CD8-positive, alpha-beta memory T cell (primary cell): ENCODE data around the gene PAX2. TPM values are rescaled to one million over a fixed set of nuclear protein-coding genes. Genes with fewer than 3 reads are reported as not detected.

ENCODE experiments used
- CTCF ChIA-PET: fragments of 350-600 bp; sonication (Branson Sonifier 250); formaldehyde crosslinking; loops from one replicate; lab custom pipeline; 2021; ENCODE audit warnings: antibody characterized with exemption; lab: Charles Lee
- POLR2A ChIA-PET: fragments of 350-600 bp; sonication (Branson Sonifier 250); formaldehyde crosslinking; loops from one replicate; lab custom pipeline; 2021; ENCODE audit warnings: antibody characterized with exemption; lab: Charles Lee
- DNase-seq, 5 donors: peaks; one replicate each; pipeline versions ENCODE4 v3.0.0 to v3.0.0-alpha.2; 2020 to 2022; ENCODE audit warnings: mixed read lengths in 1 of 5
- H3K27ac ChIP-seq: one replicate; pipeline ENCODE4 v1.7.0; 2013; ENCODE audit warnings: low read depth, mild to moderate bottlenecking, low read length, moderate library complexity
- H3K27me3 ChIP-seq: 2 replicates; pipeline ENCODE4 v1.7.0; 2013; ENCODE audit warnings: low read length, mild to moderate bottlenecking; ENCODE audit not compliant: insufficient read depth, poor library complexity, severe bottlenecking
- H3K36me3 ChIP-seq: 2 replicates; pipeline ENCODE4 v1.7.0; 2013; ENCODE audit warnings: mild to moderate bottlenecking, low read length, moderate library complexity; ENCODE audit not compliant: insufficient read depth
- H3K4me1 ChIP-seq: 2 replicates; pipeline ENCODE4 v1.7.0; 2013; ENCODE audit warnings: mild to moderate bottlenecking, low read length, moderate library complexity; ENCODE audit not compliant: insufficient read depth
- H3K4me3 ChIP-seq: 2 replicates; pipeline ENCODE4 v1.7.0; 2013; ENCODE audit warnings: mild to moderate bottlenecking, low read length
- H3K9me3 ChIP-seq: 2 replicates; pipeline ENCODE4 v1.7.0; 2013; ENCODE audit warnings: mild to moderate bottlenecking, low read length
- H3K27ac Mint-ChIP-seq, 8 donors: one replicate each; pipeline ENCODE4 v1.8.0; 2020 to 2021; ENCODE audit warnings: mixed read lengths in 8 of 8, mild to moderate bottlenecking in 6 of 8, inconsistent platforms in 3 of 8, moderate library complexity in 3 of 8
- H3K27me3 Mint-ChIP-seq, 2 donors: one replicate each; pipeline ENCODE4 v1.8.0; 2020 to 2021; ENCODE audit warnings: mixed read lengths in 2 of 2, mild to moderate bottlenecking in 1 of 2, moderate library complexity in 1 of 2
- H3K36me3 Mint-ChIP-seq, 3 donors: one replicate each; pipeline ENCODE4 v1.8.0; 2020 to 2021; ENCODE audit warnings: mixed read lengths in 3 of 3, inconsistent platforms in 1 of 3, mild to moderate bottlenecking in 1 of 3
- H3K4me1 Mint-ChIP-seq, 3 donors: one replicate each; pipeline ENCODE4 v1.8.0; 2020 to 2021; ENCODE audit warnings: mixed read lengths in 3 of 3, inconsistent platforms in 1 of 3, mild to moderate bottlenecking in 1 of 3
- H3K4me3 Mint-ChIP-seq, 7 donors: one replicate each; pipeline ENCODE4 v1.8.0; 2020 to 2021; ENCODE audit warnings: mixed read lengths in 7 of 7, mild to moderate bottlenecking in 6 of 7, moderate library complexity in 4 of 7, inconsistent platforms in 2 of 7
- H3K9me3 Mint-ChIP-seq, 5 donors: one replicate each; pipeline ENCODE4 v1.8.0; 2020 to 2022; ENCODE audit warnings: mixed read lengths in 5 of 5, mild to moderate bottlenecking in 3 of 5, moderate library complexity in 2 of 5, inconsistent platforms in 1 of 5
- polyA plus RNA-seq: library from polyadenylated mRNA; unstranded; fragments of 300-500 nt; fragmentation: Illumina TruSeq; gene quantifications from one replicate; pipeline ENCODE4 v1.2.3, GENCODE V29; 2021
- total RNA-seq, 2 experiments: library from RNA; stranded (reverse); gene quantifications; one replicate each; pipeline ENCODE4 v1.2.3, GENCODE V29; 2021

PAX2 gene
- total and polyA plus RNA-seq, 3 experiments from 2014 or later, result 0.04 TPM; not detected in 2

DNA sequence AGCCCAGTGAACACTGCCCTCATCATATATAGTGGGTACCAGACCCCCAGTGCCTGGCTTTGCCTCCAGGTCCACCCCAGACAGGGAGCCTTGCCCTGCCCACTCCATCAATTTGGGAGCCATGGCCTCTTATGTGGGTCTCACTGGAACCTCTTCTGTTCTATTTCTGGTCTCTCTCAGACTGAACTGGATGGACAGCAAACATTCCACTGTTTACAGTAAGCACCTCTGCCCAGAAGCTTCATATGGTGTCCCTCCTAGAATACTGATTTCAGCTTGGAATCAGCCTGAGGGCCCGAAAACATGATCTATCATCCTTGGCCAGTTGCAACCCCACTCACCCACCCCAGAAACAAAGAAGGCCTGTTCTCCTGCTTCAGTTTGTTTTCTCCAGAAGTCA is 86.4 kb downstream of the PAX2 start:
- no peak overlapping the region for H3K27ac ChIP-seq
- H3K4me1 Mint-ChIP-seq, result peaks cover 24 to 38% (median 33%) of the 10 kb centered on the region in 3 donors
- H3K27me3 ChIP-seq, result peaks cover 45% of the 10 kb centered on the region
- H3K4me3 Mint-ChIP-seq, result no peak overlapping the region
- no peak overlapping the region for H3K27ac Mint-ChIP-seq
- peaks cover 30% of the 10 kb centered on the region for H3K4me1 ChIP-seq
- no peak for DNase-seq
- peaks cover 0 to 2% (median 0%) of the 10 kb centered on the region in 5 donors for H3K9me3 Mint-ChIP-seq
- H3K27me3 Mint-ChIP-seq, result peaks cover 20 to 55% of the 10 kb centered on the region in 2 donors
- H3K9me3 ChIP-seq, result no peaks in the 10 kb centered on the region
- ChIA-PET CTCF (no interaction called here), POLR2A (no interaction called here)
- no peak overlapping the region for H3K4me3 ChIP-seq
- no peaks in the 10 kb centered on the region for H3K36me3 ChIP-seq
- H3K36me3 Mint-ChIP-seq, result peaks cover 0 to 4% (median 0%) of the 10 kb centered on the region in 3 donors

DNA sequence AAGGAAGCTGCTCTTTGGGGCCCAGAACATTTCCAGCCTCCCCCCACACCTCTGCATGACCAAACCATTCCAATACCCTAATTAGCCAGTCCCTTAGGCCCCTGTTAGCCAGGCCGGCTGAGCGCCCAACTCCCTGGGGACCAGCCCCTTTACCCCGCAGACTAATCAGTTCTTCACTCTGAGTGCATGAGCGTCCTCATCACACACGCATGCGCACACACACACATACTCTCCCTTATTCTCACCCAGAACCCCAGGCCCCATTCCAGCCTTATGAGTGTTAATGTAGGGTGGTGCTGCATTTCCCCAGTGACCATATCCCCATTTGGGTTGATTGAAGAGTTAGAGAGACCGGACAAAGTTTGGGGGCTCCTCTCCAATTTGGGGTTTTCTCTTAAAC is 90.4 kb downstream of the PAX2 start:
- no peak overlapping the region for H3K4me3 ChIP-seq
- CTCF ChIA-PET, result no interaction called here
- no peaks in the 10 kb centered on the region for H3K9me3 Mint-ChIP-seq
- POLR2A ChIA-PET, result no interaction called here
- H3K27me3 Mint-ChIP-seq, result peaks cover 0 to 28% of the 10 kb centered on the region in 2 donors
- H3K4me1 ChIP-seq, result no peaks in the 10 kb centered on the region
- H3K27ac ChIP-seq, result no peak overlapping the region
- H3K27ac Mint-ChIP-seq, result no peak overlapping the region
- H3K4me3 Mint-ChIP-seq, result no peak overlapping the region
- no peaks in the 10 kb centered on the region for H3K9me3 ChIP-seq
- peaks cover 0 to 4% (median 0%) of the 10 kb centered on the region in 3 donors for H3K36me3 Mint-ChIP-seq
- H3K36me3 ChIP-seq, result no peaks in the 10 kb centered on the region
- no peak for DNase-seq
- peaks cover 0 to 2% (median under 1%) of the 10 kb centered on the region in 3 donors for H3K4me1 Mint-ChIP-seq
- H3K27me3 ChIP-seq, result peaks cover 14% of the 10 kb centered on the region

DNA sequence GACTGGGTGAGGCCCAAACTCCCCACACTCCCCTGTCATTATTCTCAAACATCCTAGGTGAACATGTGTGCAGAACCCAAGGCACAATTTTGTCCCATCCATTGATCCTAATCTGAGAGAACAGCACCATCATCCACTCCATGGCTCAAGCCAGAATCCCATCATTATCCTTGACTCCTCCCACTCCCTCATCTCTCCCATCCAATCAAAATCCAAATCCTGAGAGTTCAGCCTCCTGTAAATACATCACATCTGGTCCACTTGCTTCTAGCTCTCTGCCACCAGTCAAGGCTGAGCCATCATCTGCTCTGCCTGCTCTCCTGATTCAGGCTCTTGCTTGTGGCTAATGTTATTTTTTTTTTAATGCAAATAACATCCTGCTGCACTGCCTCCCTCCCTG is 91.5 kb downstream of the PAX2 start:
- H3K27me3 ChIP-seq, result peaks cover 6% of the 10 kb centered on the region
- no peaks in the 10 kb centered on the region for H3K36me3 ChIP-seq
- no peaks in the 10 kb centered on the region for H3K4me1 Mint-ChIP-seq
- H3K9me3 ChIP-seq, result no peaks in the 10 kb centered on the region
- ChIA-PET CTCF (no interaction called here), POLR2A (no interaction called here)
- no peak overlapping the region for H3K4me3 Mint-ChIP-seq
- no peak for DNase-seq
- peaks cover 0 to 18% of the 10 kb centered on the region in 2 donors for H3K27me3 Mint-ChIP-seq
- H3K27ac Mint-ChIP-seq, result no peak overlapping the region
- peaks cover 0 to 2% (median 0%) of the 10 kb centered on the region in 3 donors for H3K36me3 Mint-ChIP-seq
- H3K27ac ChIP-seq, result no peak overlapping the region
- no peaks in the 10 kb centered on the region for H3K9me3 Mint-ChIP-seq
- no peak overlapping the region for H3K4me3 ChIP-seq
- H3K4me1 ChIP-seq, result no peaks in the 10 kb centered on the region

DNA sequence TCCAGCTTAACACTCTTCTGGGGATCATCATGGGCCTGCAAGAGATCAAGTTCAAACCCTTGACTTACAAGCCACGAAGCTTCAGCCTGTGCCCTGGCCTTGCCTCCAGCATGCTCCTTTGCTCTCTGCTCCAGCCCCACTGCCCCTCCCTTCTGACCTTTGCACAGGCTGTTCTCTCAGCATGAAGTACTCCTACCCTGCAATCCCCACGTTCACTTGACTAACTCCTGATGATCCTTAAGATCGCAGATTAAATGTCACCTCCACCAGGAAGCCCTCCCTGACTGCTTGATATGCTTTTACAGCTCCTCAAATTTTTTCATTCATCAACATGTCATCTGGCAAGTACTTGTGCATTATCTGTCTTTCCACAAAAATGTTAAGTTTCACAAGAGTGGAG is 91.9 kb downstream of the PAX2 start:
- Mint-ChIP-seq H3K4me3 (no peak overlapping the region), H3K9me3 (no peaks in the 10 kb centered on the region), H3K27me3 (peaks cover 0 to 16% of the 10 kb centered on the region in 2 donors), H3K36me3 (no peaks in the 10 kb centered on the region), H3K27ac (no peak overlapping the region), H3K4me1 (no peaks in the 10 kb centered on the region)
- no peak for DNase-seq
- Histone ChIP-seq H3K9me3 (no peaks in the 10 kb centered on the region), H3K27ac (no peak overlapping the region), H3K36me3 (no peaks in the 10 kb centered on the region), H3K4me1 (no peaks in the 10 kb centered on the region), H3K27me3 (peaks cover 6% of the 10 kb centered on the region), H3K4me3 (no peak overlapping the region)
- ChIA-PET POLR2A (no interaction called here), CTCF (no interaction called here)

DNA sequence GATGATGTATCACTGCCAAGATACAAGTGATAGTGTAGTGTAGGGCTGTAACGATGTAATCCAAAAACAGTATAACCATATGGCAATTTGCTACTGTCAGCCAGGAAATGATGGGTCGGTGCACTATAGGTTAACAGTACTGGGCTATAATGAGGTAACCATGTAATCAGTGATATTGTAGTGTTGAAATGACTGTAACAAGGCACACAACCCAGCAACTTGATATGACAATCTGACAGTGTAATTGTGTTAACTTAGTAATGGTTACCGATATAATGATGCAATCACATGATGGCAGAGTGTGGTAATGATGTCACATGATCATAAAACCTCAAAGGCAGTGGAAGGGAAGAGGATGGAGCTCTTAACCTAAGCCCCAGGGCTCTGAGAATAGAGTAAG is 93.6 kb downstream of the PAX2 start:
- CTCF ChIA-PET, result no interaction called here
- no peaks in the 10 kb centered on the region for H3K4me1 ChIP-seq
- Mint-ChIP-seq H3K27ac (no peak overlapping the region), H3K9me3 (no peaks in the 10 kb centered on the region), H3K4me3 (no peak overlapping the region), H3K4me1 (no peaks in the 10 kb centered on the region), H3K36me3 (no peaks in the 10 kb centered on the region), H3K27me3 (peaks cover 3 to 10% of the 10 kb centered on the region in 2 donors)
- no peak for DNase-seq
- H3K36me3 ChIP-seq, result no peaks in the 10 kb centered on the region
- no peaks in the 10 kb centered on the region for H3K27me3 ChIP-seq
- no peak overlapping the region for H3K4me3 ChIP-seq
- POLR2A ChIA-PET, result no interaction called here
- H3K9me3 ChIP-seq, result no peaks in the 10 kb centered on the region
- H3K27ac ChIP-seq, result no peak overlapping the region

DNA sequence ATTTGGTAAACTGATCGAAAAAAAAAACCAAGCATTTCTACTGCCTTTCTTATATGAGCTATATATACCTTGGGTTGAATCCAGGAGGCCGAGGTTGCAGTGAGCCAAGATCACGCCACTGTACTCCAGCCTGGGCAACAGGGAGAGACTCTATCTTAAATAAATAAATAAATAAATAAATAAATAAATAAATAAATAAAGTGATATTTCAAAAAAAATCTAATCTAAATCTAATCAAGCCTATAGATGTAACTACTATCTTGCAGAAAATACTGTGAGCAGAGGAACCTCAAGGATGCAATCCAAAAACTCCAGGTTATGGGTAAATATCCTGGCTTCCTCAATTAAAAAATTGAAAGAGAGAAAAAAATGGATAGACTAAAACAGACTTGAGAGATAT is 96.1 kb downstream of the PAX2 start:
- H3K27me3 ChIP-seq, result no peaks in the 10 kb centered on the region

DNA sequence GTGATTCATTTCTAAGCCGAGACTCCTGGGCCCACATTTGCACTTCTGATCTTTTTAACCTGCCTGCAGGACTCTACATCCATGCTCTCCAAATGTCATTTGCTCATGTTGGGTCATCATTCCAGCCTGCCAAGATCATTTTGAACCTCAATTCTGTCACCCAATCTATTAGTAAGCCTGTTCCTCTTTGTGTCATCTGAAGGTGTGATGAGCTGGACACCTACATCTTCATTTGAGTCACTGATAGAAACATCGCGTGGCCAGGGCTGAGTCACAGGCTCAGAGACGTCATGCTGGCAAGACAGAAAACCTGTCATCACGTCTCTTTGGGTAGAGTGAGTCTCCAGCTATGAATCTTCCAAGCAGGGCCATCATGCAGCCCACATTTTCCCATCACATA is 102.1 kb downstream of the PAX2 start:
- peak overlapping the region in 1 of 8 donors; percentile 11 for H3K27ac Mint-ChIP-seq
- no peak overlapping the region for H3K4me3 ChIP-seq

More for the DNA sequence above, 96.1 kb downstream of the PAX2 start:
- H3K9me3 ChIP-seq, result no peaks in the 10 kb centered on the region
- no peaks in the 10 kb centered on the region for H3K36me3 Mint-ChIP-seq
- no peaks in the 10 kb centered on the region for H3K4me1 ChIP-seq
- H3K27ac ChIP-seq, result no peak overlapping the region
- ChIA-PET CTCF (no interaction called here), POLR2A (no interaction called here)
- no peak overlapping the region for H3K4me3 Mint-ChIP-seq
- H3K4me3 ChIP-seq, result no peak overlapping the region
- no peaks in the 10 kb centered on the region for H3K36me3 ChIP-seq
- H3K4me1 Mint-ChIP-seq, result no peaks in the 10 kb centered on the region
- no peak for DNase-seq
- peaks cover 9 to 16% of the 10 kb centered on the region in 2 donors for H3K27me3 Mint-ChIP-seq
- no peaks in the 10 kb centered on the region for H3K9me3 Mint-ChIP-seq
- H3K27ac Mint-ChIP-seq, result no peak overlapping the region

DNA sequence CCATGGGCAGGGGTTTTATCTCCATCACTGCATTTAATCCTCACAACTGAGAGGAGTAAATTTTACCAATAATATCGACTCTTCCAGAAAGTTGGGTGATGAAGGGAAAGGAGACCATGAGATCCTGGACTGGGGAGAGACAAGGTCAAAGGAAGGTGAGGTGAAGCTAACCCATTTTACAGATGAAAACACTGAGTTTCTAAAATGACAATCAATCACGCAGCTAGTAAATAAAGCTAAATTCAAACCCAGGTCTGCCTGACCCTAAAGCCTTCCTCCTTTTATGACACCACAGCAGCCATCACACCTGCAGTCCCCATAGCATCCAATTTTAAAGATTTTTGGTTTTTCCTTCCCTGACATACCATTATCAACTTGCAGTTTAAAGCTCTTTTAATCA is 103.4 kb downstream of the PAX2 start:
- Mint-ChIP-seq H3K9me3 (peaks cover 0 to 2% (median 0%) of the 10 kb centered on the region in 5 donors), H3K36me3 (no peaks in the 10 kb centered on the region), H3K27ac (no peak overlapping the region), H3K4me3 (no peak overlapping the region), H3K27me3 (peaks cover 26 to 71% of the 10 kb centered on the region in 2 donors), H3K4me1 (no peaks in the 10 kb centered on the region)
- Histone ChIP-seq H3K27ac (no peak overlapping the region), H3K4me3 (no peak overlapping the region), H3K36me3 (no peaks in the 10 kb centered on the region), H3K4me1 (no peaks in the 10 kb centered on the region), H3K9me3 (no peaks in the 10 kb centered on the region), H3K27me3 (peaks cover 3% of the 10 kb centered on the region)
- POLR2A ChIA-PET, result no interaction called here
- CTCF ChIA-PET, result no interaction called here
- no peak for DNase-seq

More for the DNA sequence above, 102.1 kb downstream of the PAX2 start:
- ChIA-PET POLR2A (no interaction called here), CTCF (no interaction called here)
- Histone ChIP-seq H3K27me3 (peaks cover 3% of the 10 kb centered on the region), H3K9me3 (no peaks in the 10 kb centered on the region), H3K27ac (no peak overlapping the region), H3K36me3 (no peaks in the 10 kb centered on the region), H3K4me1 (no peaks in the 10 kb centered on the region)
- no peak for DNase-seq
- H3K9me3 Mint-ChIP-seq, result peaks cover 0 to 2% (median 0%) of the 10 kb centered on the region in 5 donors
- H3K27me3 Mint-ChIP-seq, result peaks cover 24 to 60% of the 10 kb centered on the region in 2 donors
- no peaks in the 10 kb centered on the region for H3K4me1 Mint-ChIP-seq
- no peaks in the 10 kb centered on the region for H3K36me3 Mint-ChIP-seq
- no peak overlapping the region for H3K4me3 Mint-ChIP-seq
